Pancreas (tissue), 10 donors: ENCODE data around the gene PDS5B. TPM values are rescaled to one million over a fixed set of nuclear protein-coding genes. Genes with fewer than 3 reads are reported as not detected.
A peak's percentile ranks its signal among the peaks of the same experiment; 100 is the strongest.

Source experiments
- ATAC-seq, 4 donors: fragments of 200-7000 bp; cut with Tn5 transposase; one replicate each; pipeline versions ENCODE4 v1.8.0 to v1.9.1; 2020; ENCODE audit warnings: mild to moderate bottlenecking in 4 of 4, moderate library complexity in 4 of 4
- DNase-seq, 6 donors: peaks; one replicate each; pipeline ENCODE4 v3.0.0-alpha.2; 2020
- FAIRE-seq: peaks from 2 replicates; lab custom pipeline; 2012; peaks lifted over from hg19 to GRCh38; lab: Jason Lieb, UNC
- H3K27ac ChIP-seq, 4 donors: fragments of 200-600 bp; sonication (generic); 1 replicate in 3 of 4; 2 replicates in 1 of 4; pipeline versions ENCODE4 v1.5.0 to v1.8.0; 2020
- H3K27me3 ChIP-seq, 4 donors: fragments of 200-600 bp; one replicate each; pipeline ENCODE4 v1.8.0; 2021
- H3K36me3 ChIP-seq, 3 donors: fragments of 200-600 bp; sonication (generic) in 1 of 3; one replicate each; pipeline versions ENCODE4 v1.5.0 to v1.8.0; 2020 to 2021
- H3K4me1 ChIP-seq, 3 donors: fragments of 200-600 bp; one replicate each; pipeline ENCODE4 v1.8.0; 2021
- H3K4me3 ChIP-seq, 4 donors: fragments of 200-600 bp; sonication (generic) in 2 of 4; one replicate each; pipeline versions ENCODE4 v1.5.0 to v1.8.0; 2020 to 2021
- H3K9me3 ChIP-seq, 4 donors: fragments of 200-600 bp; one replicate each; pipeline ENCODE4 v1.8.0; 2021
- WGBS, 2 donors: extraction: QIAGEN DNeasy Blood & Tissue Kit; methylation state at CpG; one replicate each; pipeline ENCODE4 v1.1.7; 2013; 5-methylcytosine and 5-hydroxymethylcytosine counted together
- intact Hi-C, 3 donors: fragments of 100-400 bp; cut with DNase I; formaldehyde crosslinking; loops; one replicate each; pipeline versions ENCODE4 v1.11.1 to v1.14.2; 2022
- polyA plus RNA-seq, 2 donors: library from polyadenylated mRNA; stranded (reverse); fragments of 200-250 nt; gene quantifications; one replicate each; pipeline ENCODE4 v1.2.3, GENCODE V29; 2013
- total RNA-seq, 6 donors: library from RNA; stranded (reverse); fragmentation: NEBNext Ultra II Directional in 4 of 6; extraction: Animal tissue kit (Norgen Biotek cat#: 25700) in 4 of 6; gene quantifications; one replicate each; pipeline versions ENCODE4 v1.2.1 to v1.2.4, GENCODE V29; 2021 to 2023
- TF ChIP-seq, protein P1 (sequence below), 4 donors: fragments of 200-600 bp; sonication (generic) in 3 of 4; IDR thresholded peaks; one replicate each; pipeline versions ENCODE4 v1.5.0 to v1.8.0; 2021; ENCODE audit warnings: antibody characterized with exemption in 4 of 4
- donor health status: healthy with polysubstance abuse.
- donor health status: DM: no; HTN: no; CAD: no; lungs with moderate emphysema.
- donor health status: DM: no; HTN: no; CAD: no.
- donor health status: control.
- donor health status: control.
- donor health status: Bipolar disorder and iron deficiency.
- donor health status: DM: yes; HTN: yes; CAD: no.
- donor health status: DM: no; HTN: no; CAD: no.
- donor health status: DM: no; HTN: no; CAD: no.
- donor health status: DM: yes; HTN: yes; CAD: no.

PDS5B gene
- total and polyA plus RNA-seq, 8 donors: 2.9 to 19.9 (median 11.0) TPM

GRCh38 chr13:32639502-32640105 is 53.4 kb downstream of the PDS5B start:
- TF ChIP-seq, protein P1, sequence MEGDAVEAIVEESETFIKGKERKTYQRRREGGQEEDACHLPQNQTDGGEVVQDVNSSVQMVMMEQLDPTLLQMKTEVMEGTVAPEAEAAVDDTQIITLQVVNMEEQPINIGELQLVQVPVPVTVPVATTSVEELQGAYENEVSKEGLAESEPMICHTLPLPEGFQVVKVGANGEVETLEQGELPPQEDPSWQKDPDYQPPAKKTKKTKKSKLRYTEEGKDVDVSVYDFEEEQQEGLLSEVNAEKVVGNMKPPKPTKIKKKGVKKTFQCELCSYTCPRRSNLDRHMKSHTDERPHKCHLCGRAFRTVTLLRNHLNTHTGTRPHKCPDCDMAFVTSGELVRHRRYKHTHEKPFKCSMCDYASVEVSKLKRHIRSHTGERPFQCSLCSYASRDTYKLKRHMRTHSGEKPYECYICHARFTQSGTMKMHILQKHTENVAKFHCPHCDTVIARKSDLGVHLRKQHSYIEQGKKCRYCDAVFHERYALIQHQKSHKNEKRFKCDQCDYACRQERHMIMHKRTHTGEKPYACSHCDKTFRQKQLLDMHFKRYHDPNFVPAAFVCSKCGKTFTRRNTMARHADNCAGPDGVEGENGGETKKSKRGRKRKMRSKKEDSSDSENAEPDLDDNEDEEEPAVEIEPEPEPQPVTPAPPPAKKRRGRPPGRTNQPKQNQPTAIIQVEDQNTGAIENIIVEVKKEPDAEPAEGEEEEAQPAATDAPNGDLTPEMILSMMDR (IDR thresholded peaks at IDR 0.05): peak; percentile 34 to 61 (median 59)
- DNase-seq (peak in 3 of 6 donors; percentile 21 to 43 (median 29)), FAIRE-seq (peak; percentile 95), ATAC-seq (peak; percentile 82 to 96 (median 93))
- Histone ChIP-seq H3K36me3 (no peaks in the 10 kb centered on the region), H3K27ac (no peak overlapping the region), H3K9me3 (no peaks in the 10 kb centered on the region), H3K27me3 (no peaks in the 10 kb centered on the region), H3K4me3 (no peak overlapping the region), H3K4me1 (peaks cover 0 to 4% (median 0%) of the 10 kb centered on the region in 3 donors)
- WGBS, 2 donors: 25 to 32% methylated on average over 4 of the region's 4 CpGs
- intact Hi-C loops: loop anchor here in 2 of 3 donors (5.0 kb wide), 2 partner anchors 47 to 52 kb away; partner anchors contain the start of gene PDS5B (in 1 of the 2)

DNA sequence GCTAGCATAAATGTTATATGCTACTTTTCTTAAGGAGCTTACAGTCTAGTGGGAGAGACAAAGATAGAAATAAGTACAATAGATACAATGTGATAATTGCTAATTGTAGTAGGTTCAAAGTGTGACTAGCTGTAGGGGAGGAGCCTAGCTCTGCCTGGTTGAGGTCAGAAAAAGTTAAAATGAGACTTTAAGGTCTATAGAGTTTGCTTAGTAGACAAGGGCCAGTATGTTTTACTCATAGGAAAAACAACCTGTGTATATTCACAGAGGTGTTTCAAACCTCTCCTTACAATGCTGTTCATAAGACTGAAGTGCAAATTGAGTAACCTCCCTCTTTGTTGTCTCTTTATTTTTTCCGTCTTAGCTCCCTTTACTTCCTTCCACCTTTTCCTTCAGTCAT is 56.1 kb downstream of the PDS5B start:
- TF ChIP-seq, protein P1 (IDR thresholded peaks at IDR 0.05): no peak
- no peak for ATAC-seq
- DNase-seq: no peak
- Histone ChIP-seq H3K27me3 (no peaks in the 10 kb centered on the region), H3K9me3 (no peaks in the 10 kb centered on the region), H3K27ac (no peak overlapping the region), H3K4me1 (peaks cover 0 to 11% (median 9%) of the 10 kb centered on the region in 3 donors), H3K36me3 (no peaks in the 10 kb centered on the region), H3K4me3 (no peak overlapping the region)
- WGBS, 2 donors: 76 to 84% methylated on average over 1 of the region's 1 CpG
- FAIRE-seq: no peak
- intact Hi-C loops: no loop called here

- no peak for FAIRE-seq
- Histone ChIP-seq H3K9me3 (no peaks in the 10 kb centered on the region), H3K4me1 (peaks cover 0 to 11% (median 9%) of the 10 kb centered on the region in 3 donors), H3K4me3 (no peak overlapping the region), H3K27me3 (no peaks in the 10 kb centered on the region), H3K36me3 (no peaks in the 10 kb centered on the region), H3K27ac (no peak overlapping the region)
- TF ChIP-seq, protein P1 (IDR thresholded peaks at IDR 0.05): no peak
- intact Hi-C loops: no loop called here
- no peak for DNase-seq
- WGBS, 2 donors: 71 to 78% methylated on average over 1 of the region's 1 CpG
- no peak for ATAC-seq
Observed at GRCh38 chr13:32642858-32643257, 56.6 kb downstream of the PDS5B start.

- FAIRE-seq (no peak), ATAC-seq (peak in 1 of 4 donors; percentile 23), DNase-seq (no peak)
- Histone ChIP-seq H3K27me3 (no peaks in the 10 kb centered on the region), H3K9me3 (no peaks in the 10 kb centered on the region), H3K4me1 (peaks cover 0 to 11% (median 9%) of the 10 kb centered on the region in 3 donors), H3K27ac (no peak overlapping the region), H3K36me3 (no peaks in the 10 kb centered on the region), H3K4me3 (no peak overlapping the region)
- TF ChIP-seq, protein P1 (IDR thresholded peaks at IDR 0.05): no peak
- 78 to 84% methylated on average over 2 of the region's 2 CpGs for WGBS, 2 donors
- intact Hi-C loops: no loop called here
Observed at GRCh38 chr13:32645854-32646253, 59.6 kb downstream of the PDS5B start.

DNA sequence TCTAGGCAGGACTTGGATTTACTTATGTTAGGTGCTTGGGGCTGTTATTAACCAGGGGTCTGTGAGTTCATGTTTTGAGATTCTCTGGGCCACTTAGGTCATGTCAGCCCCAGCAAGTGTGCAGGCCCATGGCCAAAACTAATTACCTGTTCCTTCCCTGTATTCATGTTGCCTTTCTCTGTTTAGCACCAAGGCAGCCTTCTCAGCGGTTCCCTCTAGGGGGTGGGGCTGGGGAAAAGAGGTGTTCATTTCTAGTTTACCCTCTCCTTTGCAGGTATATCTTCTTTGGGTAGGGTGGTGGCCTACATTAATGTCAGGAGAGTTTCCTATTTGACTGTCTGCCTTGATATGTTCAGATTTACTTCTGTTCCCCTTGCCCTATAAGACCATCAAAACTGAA is 61.7 kb downstream of the PDS5B start:
- ATAC-seq (no peak), DNase-seq (no peak), FAIRE-seq (no peak)
- Histone ChIP-seq H3K27ac (no peak overlapping the region), H3K36me3 (no peaks in the 10 kb centered on the region), H3K27me3 (no peaks in the 10 kb centered on the region), H3K4me1 (peaks cover 0 to 12% (median 9%) of the 10 kb centered on the region in 3 donors), H3K4me3 (no peak overlapping the region), H3K9me3 (no peaks in the 10 kb centered on the region)
- intact Hi-C loops: no loop called here
- 67 to 86% methylated on average over 1 of the region's 1 CpG for WGBS, 2 donors
- TF ChIP-seq, protein P1 (IDR thresholded peaks at IDR 0.05): no peak
